AG09309 (cell line): ENCODE results near the gene GALNT5.

Source experiments
- DNase-seq: peaks from one replicate; pipeline ENCODE4 v3.0.0-alpha.2; 2010; ENCODE audit warnings: low read depth
- H3K4me3 ChIP-seq: 2 replicates; pipeline ENCODE4 v1.5.1; 2011; ENCODE audit warnings: mild to moderate bottlenecking, low read depth, low read length, moderate library complexity; ENCODE audit not compliant: control insufficient read depth
- CTCF ChIP-seq: IDR thresholded peaks from 2 replicates; pipeline ENCODE4 v1.5.1; 2011; ENCODE audit warnings: mild to moderate bottlenecking, low read depth, low read length, inconsistent platforms; ENCODE audit not compliant: insufficient read depth, control insufficient read depth; ENCODE audit errors: missing control alignments

Gene GALNT5

DNA sequence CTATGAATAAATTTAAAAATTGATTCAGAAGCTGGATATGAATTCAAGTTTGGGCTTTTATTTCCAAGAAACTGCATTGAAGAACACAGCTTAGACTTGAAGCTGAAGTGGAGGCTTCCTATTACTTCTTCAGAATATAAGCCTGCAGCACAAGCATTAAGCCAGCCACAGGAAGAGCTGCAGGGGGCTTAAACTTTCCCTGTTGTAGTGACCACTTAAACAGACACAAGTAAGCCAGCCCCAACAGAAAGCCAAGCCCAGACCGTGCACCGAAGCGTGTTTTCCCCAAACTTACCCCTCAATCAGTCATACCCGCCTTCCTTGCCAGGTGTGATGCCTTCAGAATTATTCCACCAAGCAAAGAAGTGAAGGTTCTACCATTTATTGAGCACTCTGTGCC lies 39.5 kb downstream of the GALNT5 start:
- no peak for DNase-seq
- H3K4me3 ChIP-seq, result no peak overlapping the region
- no peak for TF ChIP-seq CTCF

GRCh38 chr2:157301307-157301706 lies 43.8 kb downstream of the GALNT5 start:
- no peak for DNase-seq
- TF ChIP-seq CTCF, result no peak
- no peak overlapping the region for H3K4me3 ChIP-seq

DNA sequence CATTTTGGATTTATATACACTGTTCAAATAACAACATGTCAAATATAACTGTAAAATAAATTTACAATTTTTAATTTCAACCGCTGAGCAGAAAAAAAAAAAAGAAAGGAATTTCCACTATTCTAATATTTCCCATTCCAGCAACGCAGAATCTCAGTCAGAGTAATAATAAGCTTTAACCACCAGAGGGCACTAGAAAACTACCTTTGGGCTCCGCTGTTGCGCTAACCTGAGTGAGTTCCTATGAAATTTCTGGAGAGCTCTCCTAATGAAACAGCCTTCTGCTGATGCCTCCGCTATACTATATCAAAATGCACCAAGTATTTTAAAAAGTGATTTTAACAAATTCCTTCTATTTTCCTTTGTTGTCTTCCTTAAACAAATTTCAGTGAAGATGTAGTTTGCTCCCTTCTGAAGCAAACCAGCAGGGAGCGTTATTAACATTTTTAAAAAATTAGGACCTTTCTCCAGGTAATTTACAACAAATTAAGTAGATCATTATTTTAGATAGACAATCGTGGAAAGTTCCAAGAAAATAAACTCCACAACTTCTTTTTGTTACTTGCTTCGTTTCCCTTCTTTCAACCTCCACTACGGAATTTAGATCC lies 45.1 kb downstream of the GALNT5 start:
- peak; percentile 64 for TF ChIP-seq CTCF
- no peak for DNase-seq
- no peak overlapping the region for H3K4me3 ChIP-seq

DNA sequence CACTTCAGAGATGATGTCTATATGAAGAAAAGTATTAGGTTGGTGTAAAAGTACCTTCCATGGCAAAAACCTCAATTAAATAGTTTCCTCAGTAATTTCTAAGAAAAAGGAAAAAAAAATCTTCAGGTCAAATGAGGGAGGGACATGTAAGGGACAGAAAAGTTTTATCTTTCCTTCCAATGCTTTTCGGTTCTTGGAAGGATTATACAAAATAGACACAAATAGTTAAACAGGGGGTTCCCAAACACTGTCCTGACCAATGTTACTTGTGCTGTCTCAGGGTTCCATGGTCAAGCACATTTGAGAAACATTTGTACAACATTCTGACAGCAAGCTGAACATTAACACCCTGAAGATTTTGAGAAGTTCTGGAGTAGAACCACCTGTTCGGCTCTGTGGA lies 46.1 kb downstream of the GALNT5 start:
- H3K4me3 ChIP-seq, result no peak overlapping the region
- DNase-seq, result no peak
- no peak for TF ChIP-seq CTCF

DNA sequence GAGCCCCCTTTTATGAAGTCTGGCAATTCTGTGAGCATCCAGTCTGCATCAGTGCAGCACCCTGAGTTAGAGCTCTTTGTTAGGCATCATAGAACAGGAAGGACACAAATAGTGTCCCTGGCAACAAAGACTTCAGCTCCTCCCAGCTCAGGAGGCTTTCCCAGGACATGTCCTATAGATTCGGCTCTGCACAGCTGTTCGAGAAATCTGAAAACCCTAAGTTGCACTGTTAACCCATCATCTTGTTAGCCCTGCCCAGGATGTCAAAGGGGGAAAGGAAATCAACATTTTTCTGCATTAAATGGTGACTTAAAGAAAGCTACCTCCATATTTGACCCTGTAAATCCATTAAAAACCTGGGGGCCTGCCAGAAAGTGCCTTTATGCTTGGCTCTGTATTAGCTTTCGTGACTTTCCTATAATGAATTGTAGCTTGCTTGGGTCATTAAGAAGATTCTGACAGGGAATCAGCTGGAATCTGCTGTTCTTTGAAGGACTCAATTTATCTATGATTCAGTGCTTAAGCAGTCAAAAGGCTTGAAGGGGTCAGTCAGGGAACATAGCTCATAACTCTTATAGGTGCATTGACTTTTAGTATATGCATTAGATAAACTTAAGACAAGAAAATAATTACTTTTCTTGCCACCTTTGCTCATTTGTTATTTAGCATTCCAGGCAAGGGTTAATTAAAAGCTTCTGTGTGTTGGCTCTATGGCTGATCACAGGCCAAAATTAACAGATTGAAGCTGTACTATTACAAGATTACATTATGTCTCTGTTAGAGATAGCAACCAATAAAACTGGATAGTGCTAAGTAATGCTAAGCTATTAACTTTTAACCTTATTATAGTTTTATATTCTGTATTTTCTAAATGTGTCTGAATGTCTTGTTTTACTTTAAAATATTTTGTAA lies 47.6 kb downstream of the GALNT5 start:
- no peak for DNase-seq
- H3K4me3 ChIP-seq, result no peak overlapping the region
- no peak for TF ChIP-seq CTCF

DNA sequence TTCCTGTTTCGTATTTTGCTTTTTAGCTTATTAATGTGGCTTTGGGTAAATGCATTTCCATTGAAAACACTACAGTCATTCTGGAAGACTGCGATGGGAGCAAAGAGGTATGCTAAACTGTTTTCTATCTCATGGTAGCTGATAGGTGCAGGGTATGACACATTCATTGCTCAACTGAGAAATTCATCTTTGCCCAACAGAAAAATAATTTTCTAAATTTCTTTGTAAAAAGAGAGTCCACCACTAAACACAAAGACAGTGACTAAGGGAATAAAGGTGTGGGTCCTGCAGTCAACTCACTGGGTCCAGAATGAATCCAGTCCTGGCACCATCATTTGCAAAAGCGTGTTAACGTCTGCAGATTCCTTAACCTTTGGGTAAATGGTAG lies 48.2 kb downstream of the GALNT5 start:
- DNase-seq, result no peak
- H3K4me3 ChIP-seq, result no peak overlapping the region
- TF ChIP-seq CTCF, result no peak
